NCI-H2196 treated with DMSO at 0.1 percent for 48 hours (cell line): ENCODE results near the gene PTPRA.
"Not testable (repeated sequence)": the region's sequence is repeated elsewhere in the genome, so short reads cannot be mapped to it uniquely, and the experiment has no call there.

Source experiments
- DNase-seq: peaks from one replicate; lab custom pipeline; 2025; ENCODE audit not compliant: unreplicated experiment; lab: John Stamatoyannopoulos, UW

The PTPRA gene

GRCh38 chr20:2993250-2993649, 120.0 kb downstream of the PTPRA start:
- no peak for DNase-seq

DNA sequence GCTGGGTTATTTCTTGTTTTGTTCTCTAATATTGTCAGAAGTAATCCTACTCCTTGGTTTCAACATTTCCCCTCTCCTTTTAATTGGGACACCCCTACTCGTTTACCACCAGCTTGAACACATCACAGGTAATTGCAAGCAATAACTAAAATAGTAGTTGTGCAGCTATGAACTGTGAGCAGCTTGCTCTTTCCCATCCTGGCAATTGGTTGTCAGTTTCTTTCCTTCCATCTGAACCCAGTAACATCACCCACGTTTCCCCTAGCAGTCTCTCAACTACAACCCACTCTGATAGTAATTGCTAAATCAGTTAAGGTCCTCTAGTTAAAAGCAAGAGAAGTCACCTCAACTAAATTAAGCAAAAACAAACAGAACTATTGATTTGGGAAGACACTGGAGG, 122.5 kb downstream of the PTPRA start:
- no peak for DNase-seq

- no peak for DNase-seq
Observed at GRCh38 chr20:2998728-2999127, 125.4 kb downstream of the PTPRA start.

DNA sequence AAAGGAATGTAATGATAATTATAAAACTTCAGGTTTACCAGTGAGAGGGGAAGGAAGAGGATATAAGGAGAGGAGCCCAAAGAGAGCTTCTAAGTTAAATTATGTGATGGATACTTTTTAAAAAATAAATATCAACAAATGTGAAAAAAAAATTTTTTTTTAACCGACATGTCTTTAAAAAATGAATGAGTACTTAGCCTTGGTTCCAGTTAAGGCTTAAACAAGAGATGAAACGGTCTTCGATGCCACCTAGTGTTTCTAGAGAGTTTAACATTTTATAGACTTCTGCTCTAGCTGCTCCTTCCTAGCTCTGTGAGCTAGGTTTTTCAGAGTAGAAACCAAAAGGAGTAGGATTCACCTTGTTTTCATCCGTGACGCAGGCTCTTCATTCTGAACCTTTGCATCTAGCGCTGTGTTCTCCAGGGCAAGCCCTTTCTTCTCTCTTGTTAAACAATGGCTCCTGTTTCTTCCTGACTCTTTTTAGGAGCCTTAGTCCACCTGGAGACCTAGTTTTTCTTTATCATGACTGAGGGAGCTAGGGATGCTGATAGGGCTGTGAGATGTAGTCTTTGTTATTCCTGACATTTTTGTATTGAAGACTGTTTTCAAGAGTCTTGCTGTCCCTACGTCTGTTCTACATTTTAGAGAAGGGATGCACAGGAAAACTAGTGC, 127.7 kb downstream of the PTPRA start:
- peak; percentile 25 for DNase-seq

GRCh38 chr20:3003416-3003815, 130.1 kb downstream of the PTPRA start:
- no peak for DNase-seq

- no peak for DNase-seq
Observed at GRCh38 chr20:3010985-3011723, 137.9 kb downstream of the PTPRA start.

DNA sequence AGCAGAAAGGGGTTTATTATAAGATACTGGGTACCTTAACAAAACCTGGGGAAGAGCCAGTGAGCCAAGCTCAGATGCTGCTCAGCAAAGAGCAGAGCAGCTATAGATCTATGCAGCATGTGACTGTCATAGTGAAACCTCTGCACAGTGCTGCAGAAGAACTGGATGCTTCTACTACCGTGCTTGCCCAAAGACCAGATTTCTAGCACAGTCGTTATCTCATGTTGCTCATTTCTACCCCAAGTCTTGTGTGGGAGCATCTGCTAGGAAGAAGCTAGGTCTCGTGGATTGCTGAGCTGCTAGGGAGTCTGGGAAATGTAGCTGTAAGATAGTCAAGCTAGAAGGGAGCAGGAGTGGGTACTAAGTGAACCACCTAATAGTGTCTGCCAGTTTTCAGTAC, 138.5 kb downstream of the PTPRA start:
- no peak for DNase-seq

DNA sequence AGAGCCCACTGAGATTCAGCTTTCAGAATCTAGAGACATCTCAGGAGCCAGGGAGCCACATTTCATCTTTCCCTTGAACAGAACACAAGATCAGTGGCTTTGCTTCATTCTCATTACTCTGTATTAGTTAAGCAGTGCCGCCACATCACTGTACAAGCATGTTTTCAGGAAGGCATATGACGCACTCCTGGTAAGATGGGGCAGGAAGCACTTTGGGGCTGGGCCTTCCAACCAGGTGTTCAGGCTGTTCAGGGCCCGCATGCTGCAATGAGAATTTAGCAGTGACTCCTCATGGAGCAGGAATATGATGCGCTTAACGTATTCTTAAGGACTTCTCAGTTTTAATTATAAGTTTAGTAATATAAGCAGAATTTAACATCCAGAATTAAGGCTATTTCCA, 140.5 kb downstream of the PTPRA start:
- DNase-seq, result no peak

GRCh38 chr20:3014179-3014578, 140.9 kb downstream of the PTPRA start:
- no peak for DNase-seq

- no peak for DNase-seq
Observed at GRCh38 chr20:3014662-3015061, 141.4 kb downstream of the PTPRA start.

DNA sequence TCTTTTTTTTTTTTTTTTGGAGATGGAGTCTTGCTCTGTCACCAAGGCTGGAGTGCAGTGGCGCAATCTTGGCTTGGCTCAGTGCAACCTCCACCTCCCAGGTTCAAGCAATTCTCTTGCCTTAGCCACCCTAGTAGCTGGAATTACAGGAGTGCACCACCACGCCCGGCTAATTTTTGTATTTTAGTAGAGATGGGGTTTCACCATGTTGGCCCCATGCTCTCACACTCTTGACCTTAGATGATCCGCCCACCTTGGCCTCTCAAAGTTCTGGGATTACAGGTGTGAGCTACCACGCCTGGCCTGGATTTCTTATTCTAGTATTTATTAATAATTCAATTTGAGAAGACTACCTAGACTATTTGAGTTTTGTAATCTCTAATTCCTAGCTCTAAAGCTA, 142.0 kb downstream of the PTPRA start:
- DNase-seq, result not testable (repeated sequence)

DNA sequence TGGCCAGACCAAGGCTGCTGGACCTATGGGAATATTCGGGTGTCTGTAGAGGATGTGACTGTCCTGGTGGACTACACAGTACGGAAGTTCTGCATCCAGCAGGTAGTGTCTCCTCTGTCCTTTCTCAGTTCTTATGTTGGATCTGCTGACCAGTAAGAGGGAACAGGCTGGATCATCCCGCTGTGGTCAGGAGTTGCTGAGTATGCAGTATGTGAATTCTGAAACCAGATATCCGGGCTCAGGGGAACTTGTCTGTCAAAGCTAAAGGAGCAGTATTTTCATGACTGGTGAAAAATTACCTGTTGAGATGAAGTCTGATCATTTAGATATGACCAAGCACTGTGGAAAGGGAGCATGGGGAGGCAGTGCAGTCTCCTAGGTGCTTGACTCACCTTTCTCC, 148.0 kb downstream of the PTPRA start:
- DNase-seq, result no peak

- no peak for DNase-seq
Observed at GRCh38 chr20:3021777-3022176, 148.5 kb downstream of the PTPRA start.

GRCh38 chr20:3022559-3023490, 149.5 kb downstream of the PTPRA start:
- not testable (repeated sequence) for DNase-seq

DNA sequence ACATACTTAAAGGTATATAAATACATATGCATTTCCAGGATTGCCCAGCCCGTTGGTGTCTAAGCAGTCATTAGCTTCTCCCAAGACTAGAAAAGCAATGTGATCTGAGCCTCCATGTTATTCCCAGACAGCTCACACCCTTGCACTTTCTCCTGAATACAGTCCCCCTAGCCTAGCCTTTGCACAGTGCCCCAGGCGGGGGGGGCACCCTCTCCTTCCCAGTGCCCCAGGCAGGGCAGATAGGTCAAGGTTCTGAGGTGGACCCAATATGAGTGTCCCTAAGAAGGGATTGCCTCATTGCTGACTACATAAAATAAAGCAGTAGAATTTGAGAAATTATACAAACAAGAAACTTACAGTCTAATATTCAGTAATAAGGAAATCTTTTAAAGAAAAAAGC, 154.7 kb downstream of the PTPRA start:
- no peak for DNase-seq

GRCh38 chr20:3031524-3032147, 158.4 kb downstream of the PTPRA start:
- DNase-seq, result no peak

GRCh38 chr20:3032624-3033023, 159.3 kb downstream of the PTPRA start:
- DNase-seq, result no peak

DNA sequence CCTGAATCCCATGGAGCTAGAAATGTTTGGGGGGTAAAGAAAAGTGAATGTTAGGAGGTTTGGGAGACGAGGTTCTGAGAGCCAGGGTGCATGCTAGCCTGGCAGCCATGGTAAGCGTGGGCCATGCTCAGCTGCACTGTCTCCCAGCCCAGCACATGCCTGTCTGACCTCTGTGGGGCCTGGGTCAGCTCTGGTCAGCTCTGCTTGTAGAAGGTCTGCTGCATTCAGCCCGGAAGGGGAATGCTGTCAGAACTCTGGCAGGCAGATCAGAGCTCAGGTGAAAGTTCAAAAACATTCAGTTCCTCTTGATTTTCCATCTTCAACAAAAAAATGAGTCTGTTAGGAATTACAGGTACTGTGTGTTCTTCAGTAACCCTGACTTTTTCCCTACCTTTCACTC, 164.4 kb downstream of the PTPRA start:
- DNase-seq, result no peak

GRCh38 chr20:3038454-3038853, 165.2 kb downstream of the PTPRA start:
- DNase-seq, result no peak

DNA sequence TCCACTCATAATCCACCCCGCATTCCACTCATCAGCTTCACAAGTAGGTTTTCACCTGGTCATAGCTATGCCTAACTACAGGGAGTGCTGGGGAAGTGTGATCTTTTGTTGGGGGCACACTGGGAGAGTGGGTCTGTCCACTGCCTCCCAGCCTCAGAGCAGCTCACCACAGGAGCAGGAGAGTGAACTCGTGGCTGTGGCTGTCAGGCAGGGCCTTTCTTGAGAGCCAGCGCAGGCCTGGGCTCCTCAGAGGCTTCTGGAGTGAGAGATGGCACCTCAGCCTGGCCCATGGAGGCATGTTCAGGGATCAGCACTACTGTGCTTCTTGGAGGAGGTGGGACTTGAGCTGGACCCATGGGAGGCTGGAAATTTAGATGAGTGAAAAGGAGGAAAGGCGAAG, 166.1 kb downstream of the PTPRA start:
- no peak for DNase-seq

DNA sequence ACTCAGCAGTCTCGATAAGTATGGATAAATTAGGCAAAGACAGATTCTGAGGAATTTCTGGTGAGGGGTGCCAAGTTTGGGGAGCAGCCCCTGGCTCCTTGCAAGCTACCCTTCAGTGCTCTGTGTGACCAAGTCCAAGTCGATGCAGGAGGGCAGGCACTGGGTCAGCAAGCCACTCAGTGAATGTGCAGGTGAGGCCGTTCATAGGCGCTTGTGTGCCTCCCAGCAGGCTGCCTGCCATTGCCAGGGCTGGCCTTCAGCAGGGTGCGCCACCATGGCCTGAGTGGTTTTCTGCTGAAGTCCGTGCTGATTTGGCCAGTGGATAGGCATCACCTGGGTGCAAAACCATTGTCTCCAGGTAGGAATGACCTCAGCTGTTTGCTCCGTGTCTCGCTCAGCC, 166.8 kb downstream of the PTPRA start:
- no peak for DNase-seq
